ENCODE measurements around the gene COMMD7. TPM values are rescaled to one million over a fixed set of nuclear protein-coding genes. Genes with fewer than 3 reads are reported as not detected.

COMMD7 gene
- total RNA-seq, 1 experiment from 2014 or later = 28.3 TPM

- no TSS peak for BruUV-seq (replicated peaks)
- no peak for TF ChIP-seq CTCF (IDR thresholded peaks at IDR 0.05; ENCODE audit: unreplicated experiment)
- POLR2A ChIA-PET = interaction anchor here (0.5 to 1.6 kb wide), 2 partner anchors 32 to 35 kb away, joined by 3 read pairs; partner anchors contain the start of gene MAPRE1
- no peak overlapping the region for H3K27ac Mint-ChIP-seq (ENCODE audit: low read depth, unreplicated experiment)
- no peak overlapping the region for H3K4me3 Mint-ChIP-seq (ENCODE audit: unreplicated experiment)
- no peak for DNase-seq (ENCODE audit: unreplicated experiment)
- H3K36me3 Mint-ChIP-seq (ENCODE audit: insufficient read depth, unreplicated experiment) = peaks cover 6% of the 10 kb centered on the region
- H3K27me3 Mint-ChIP-seq (ENCODE audit: insufficient read depth, unreplicated experiment) = no peaks in the 10 kb centered on the region
- H3K4me1 Mint-ChIP-seq (ENCODE audit: insufficient read depth, unreplicated experiment) = no peaks in the 10 kb centered on the region
- CTCF ChIA-PET = interaction anchor here (0.5 to 1.2 kb wide), 6 partner anchors 66 to 624 kb away, joined by 3 to 4 read pairs (median 3); partner anchors contain the start of gene C20orf203
- intact Hi-C loops (cut with micrococcal nuclease) = no loop called here
- H3K9me3 Mint-ChIP-seq (ENCODE audit: unreplicated experiment) = no peaks in the 10 kb centered on the region
These were observed 41.3 kb upstream of the COMMD7 start for GRCh38 chr20:32784369-32785080.

- CTCF ChIA-PET = interaction anchor here (0.6 to 7.5 kb wide), 6 partner anchors 9 to 689 kb away, joined by 3 to 202 read pairs (median 4); partner anchors contain the start of gene C20orf203
- no TSS peak for BruUV-seq (replicated peaks)
- no peaks in the 10 kb centered on the region for H3K36me3 Mint-ChIP-seq (ENCODE audit: insufficient read depth, unreplicated experiment)
These were observed 37.7 kb upstream of the COMMD7 start for GRCh38 chr20:32780749-32781655.

GRCh38 chr20:32780278-32780677 is 37.0 kb upstream of the COMMD7 start:
- Mint-ChIP-seq H3K4me1 (ENCODE audit: insufficient read depth, unreplicated experiment) (peaks cover 17% of the 10 kb centered on the region), H3K4me3 (ENCODE audit: unreplicated experiment) (no peak overlapping the region), H3K27me3 (ENCODE audit: insufficient read depth, unreplicated experiment) (no peaks in the 10 kb centered on the region), H3K36me3 (ENCODE audit: insufficient read depth, unreplicated experiment) (no peaks in the 10 kb centered on the region), H3K9me3 (ENCODE audit: unreplicated experiment) (no peaks in the 10 kb centered on the region), H3K27ac (ENCODE audit: low read depth, unreplicated experiment) (no peak overlapping the region)
- ChIA-PET CTCF (interaction anchor here (0.6 to 7.5 kb wide), 6 partner anchors 10 to 688 kb away, joined by 3 to 202 read pairs (median 4); partner anchors contain the start of gene C20orf203), POLR2A (no interaction called here)
- DNase-seq (ENCODE audit: unreplicated experiment) = no peak
- BruUV-seq (replicated peaks) = no TSS peak
- intact Hi-C loops (cut with micrococcal nuclease) = no loop called here
- TF ChIP-seq CTCF (IDR thresholded peaks at IDR 0.05; ENCODE audit: unreplicated experiment) = no peak

More at GRCh38 chr20:32780749-32781655, 37.7 kb upstream of the COMMD7 start:
- H3K27ac Mint-ChIP-seq (ENCODE audit: low read depth, unreplicated experiment) = no peak overlapping the region
- DNase-seq (ENCODE audit: unreplicated experiment) = no peak
- peaks cover 11% of the 10 kb centered on the region for H3K4me1 Mint-ChIP-seq (ENCODE audit: insufficient read depth, unreplicated experiment)
- H3K27me3 Mint-ChIP-seq (ENCODE audit: insufficient read depth, unreplicated experiment) = no peaks in the 10 kb centered on the region
- no peak overlapping the region for H3K4me3 Mint-ChIP-seq (ENCODE audit: unreplicated experiment)
- intact Hi-C loops (cut with micrococcal nuclease) = no loop called here
- H3K9me3 Mint-ChIP-seq (ENCODE audit: unreplicated experiment) = no peaks in the 10 kb centered on the region
- POLR2A ChIA-PET = no interaction called here
- no peak for TF ChIP-seq CTCF (IDR thresholded peaks at IDR 0.05; ENCODE audit: unreplicated experiment)
